Limb (tissue), 2 donors: Measurements from ENCODE around the gene RABAC1.

Experiments
- DNase-seq, 2 donors: peaks; one replicate each; pipeline ENCODE4 v3.0.0-alpha.2; 2016; ENCODE audit errors: extremely low spot score in 2 of 2

Gene RABAC1

GRCh38 chr19:41929536-41930071 is 29.5 kb downstream of the RABAC1 start:
- no peak for DNase-seq

DNA sequence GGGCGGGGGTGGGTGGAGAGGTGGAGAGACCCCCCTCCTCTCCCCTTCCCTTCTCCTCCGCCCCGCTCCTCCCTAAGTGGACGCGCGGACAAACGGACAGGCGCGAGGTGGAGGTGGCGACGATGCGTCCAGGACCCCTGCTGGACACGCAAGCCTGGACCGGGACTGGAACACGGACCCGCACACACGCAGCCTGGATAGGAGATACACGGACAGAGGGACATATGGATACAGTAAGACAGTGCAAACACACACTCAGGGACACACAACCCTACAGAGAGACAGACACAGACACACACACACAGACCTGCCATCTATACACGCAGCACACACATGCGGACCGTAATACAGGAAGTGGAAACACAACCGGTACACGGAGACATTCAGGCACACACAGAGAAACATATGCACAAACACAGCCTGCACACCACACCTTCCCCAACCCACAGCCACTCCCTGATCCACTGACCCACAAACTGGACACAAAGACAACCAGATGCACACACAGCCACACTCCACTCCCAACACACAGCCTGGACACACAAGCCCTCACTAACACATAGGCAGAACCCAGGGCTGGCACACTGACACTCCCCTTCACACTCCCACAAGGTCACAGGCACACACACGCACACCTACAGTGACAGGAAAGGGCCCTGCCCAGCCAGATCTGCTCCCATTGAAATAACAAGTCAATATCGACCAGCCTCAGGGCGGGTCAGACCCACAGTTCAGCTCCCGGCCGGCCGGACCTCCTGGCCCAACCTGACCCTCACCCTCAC is 30.2 kb downstream of the RABAC1 start:
- DNase-seq, result no peak

DNA sequence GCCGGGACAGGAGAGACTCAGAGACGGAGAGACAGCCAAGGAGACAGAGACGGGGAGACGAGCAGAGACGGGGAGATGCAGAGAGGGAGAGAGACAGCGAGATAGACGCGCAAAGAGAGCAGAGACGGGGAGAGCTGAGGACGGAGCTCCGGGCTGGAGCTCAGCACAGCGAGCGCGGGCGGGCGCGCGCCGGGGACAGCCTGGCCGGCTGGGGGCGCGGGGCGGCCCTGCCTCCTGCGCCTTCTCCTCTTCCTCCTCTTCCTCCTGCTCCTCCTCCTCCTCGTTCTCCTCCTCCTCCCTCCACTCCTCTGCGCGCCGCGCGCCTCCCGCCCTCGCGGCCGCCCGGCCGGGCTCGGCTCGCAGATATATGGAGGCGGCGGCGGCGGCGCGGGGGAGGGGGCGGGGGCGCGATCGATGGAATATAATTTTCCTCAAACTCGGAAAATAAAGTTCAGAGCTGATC is 30.9 kb downstream of the RABAC1 start, which contains the start of gene ERFL:
ERFL (minus strand) TSS at position 229 of the 463 bp plus-strand sequence. CDS start 15,530 bp downstream, outside the sequence.
- DNase-seq, result no peak

DNA sequence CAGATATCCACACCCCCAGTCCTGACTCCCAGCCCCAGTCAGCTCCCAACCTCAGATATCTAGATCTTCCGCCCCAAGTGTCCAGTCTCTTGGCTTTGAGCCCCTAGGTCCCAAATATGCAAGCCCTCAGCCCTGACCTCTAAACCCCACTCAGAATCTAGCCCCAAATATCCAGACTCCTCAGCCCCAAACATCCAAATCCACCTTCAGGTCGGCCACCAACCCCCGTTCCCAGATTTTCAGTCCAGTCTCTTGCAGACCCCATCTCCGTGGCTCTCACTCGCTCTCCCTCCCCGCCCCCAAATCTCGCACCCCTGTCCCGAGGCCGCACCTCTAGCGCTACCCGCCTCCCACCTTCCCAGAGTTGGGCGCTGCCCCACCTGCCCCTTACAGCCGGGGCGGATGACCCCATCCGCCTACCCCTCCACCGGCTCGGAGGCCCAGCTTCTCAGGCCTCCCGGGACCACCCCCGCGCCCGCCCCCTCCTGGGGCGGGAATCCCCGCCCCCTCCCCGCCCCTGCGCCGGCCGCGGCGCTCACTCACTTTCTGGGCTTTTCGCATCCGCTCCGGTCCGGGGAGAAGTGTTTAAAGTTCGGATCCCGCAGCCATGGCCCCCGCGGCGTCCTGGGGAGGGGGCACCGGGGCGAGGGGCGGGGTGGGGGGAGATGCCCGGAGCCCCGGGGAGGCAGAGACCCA is 31.5 kb downstream of the RABAC1 start:
- DNase-seq, result no peak

DNA sequence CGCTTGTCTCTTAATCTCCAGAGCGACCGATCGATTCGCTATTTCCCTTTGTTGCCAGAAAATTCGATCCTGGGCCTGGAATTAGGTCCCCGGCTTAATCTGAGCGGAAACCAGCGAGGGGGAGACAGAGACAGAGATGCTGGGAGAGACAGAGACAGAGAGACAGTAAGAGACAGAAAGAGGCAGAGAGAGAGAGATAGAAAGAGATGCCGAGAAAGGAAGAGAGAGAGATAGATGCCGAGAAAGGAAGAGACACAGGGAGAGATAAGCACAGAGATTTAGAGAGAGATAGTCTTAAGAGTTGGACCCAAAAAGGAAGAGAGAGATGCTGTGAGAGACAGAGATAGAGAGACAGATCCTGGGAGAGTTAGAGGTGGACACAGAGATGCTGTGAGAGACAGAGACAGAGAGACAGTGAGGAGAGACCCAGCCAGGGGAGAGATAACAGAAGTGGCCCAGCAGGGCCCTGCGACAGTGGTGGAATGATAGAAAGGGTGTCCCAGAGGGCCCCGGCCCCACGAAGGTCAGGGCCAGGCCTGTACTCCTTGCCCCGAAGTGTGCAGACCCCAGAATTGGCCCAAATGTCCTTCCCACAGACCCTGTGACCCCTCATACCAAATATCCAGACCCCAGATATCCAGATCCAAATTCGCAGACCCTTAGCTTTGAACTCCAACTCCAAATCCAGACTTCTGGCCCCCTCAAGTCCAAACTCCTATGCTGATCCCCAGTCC is 32.2 kb downstream of the RABAC1 start:
- no peak for DNase-seq

DNA sequence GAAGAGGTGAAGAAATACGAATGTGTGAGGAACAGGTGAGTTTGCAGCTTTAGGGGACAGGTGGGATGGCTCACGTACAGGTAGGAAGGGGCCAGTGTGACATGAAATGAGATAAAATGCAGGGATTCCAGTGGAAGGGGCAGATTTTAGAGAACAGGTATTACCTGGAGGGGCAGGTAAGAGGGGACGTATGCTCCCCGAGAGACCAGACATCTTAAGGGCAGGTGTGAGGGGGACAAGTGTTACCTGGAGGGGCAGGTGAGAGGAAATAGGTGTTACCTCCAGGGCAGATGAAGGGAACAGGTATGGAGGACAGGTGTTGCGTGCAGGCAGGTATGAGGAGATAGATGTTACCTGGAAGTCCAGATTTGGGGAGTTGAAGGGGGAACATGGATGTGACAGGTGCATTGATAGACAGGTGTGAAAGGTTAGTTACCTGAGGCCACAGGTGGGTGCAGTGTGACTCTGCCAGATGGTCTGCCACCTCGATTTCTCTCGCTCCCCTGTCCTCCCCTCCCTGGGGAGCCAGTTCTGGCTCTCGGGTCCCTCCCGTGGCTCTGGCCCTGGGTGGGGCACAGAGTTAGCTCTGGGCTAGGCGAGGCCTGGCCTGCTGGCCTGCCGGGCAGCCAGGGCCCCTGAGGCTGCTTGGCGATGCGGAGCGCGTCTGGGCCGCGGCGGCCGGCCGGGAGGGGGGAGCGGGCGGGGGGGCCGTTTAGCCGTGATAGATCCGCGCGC is 32.9 kb downstream of the RABAC1 start:
- DNase-seq, result no peak

- DNase-seq, result no peak
These were observed 33.7 kb downstream of the RABAC1 start for GRCh38 chr19:41925208-41926003.

DNA sequence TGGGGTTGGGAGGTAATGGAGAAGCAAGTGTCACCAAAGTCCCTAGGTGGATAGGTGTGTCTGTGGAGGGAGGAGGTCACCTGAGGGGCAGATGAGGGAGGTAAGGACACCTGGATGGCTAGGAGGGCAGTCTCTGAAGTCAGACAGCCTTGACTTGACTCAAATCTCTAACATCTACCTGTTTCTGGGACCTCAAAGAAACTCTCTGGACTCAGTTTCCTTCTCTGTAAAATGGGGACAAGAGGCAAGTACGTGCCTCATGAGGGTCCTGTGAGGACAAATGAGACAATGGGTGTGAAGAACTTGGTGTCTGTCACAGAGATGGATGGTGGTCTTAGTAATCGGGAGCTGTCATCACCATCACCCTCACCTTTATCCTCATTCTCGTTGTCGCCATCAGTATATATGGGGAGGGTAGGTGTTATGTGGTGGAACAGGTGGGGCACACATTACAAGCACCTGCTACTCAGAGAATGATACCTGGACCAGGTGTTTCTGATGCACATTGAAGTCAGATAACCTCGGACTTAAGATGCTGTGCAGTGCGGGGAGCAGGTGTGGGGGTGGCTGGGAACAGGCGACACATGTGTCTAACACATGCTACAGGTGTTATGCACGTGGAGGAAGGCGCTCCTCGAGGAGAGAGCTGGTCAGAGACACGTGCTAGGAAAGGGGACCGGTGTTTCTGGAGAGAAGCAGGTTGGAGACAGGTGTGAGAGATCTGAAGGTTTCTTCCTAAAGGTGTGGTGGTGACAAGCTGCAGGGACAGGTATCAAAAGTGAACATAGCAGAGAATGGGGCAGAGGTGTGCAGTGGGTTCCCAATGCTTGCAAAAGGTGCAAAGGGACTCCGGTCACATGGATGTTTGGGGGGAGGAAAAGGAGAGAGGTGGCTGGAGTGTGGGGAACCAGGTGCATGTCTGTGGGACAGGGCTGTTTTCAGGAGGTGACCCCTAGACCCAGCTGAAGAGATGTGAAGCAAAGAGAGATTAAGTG is 34.7 kb downstream of the RABAC1 start:
- DNase-seq, result no peak

- DNase-seq, result no peak
These were observed 35.9 kb downstream of the RABAC1 start for GRCh38 chr19:41923045-41923788.

DNA sequence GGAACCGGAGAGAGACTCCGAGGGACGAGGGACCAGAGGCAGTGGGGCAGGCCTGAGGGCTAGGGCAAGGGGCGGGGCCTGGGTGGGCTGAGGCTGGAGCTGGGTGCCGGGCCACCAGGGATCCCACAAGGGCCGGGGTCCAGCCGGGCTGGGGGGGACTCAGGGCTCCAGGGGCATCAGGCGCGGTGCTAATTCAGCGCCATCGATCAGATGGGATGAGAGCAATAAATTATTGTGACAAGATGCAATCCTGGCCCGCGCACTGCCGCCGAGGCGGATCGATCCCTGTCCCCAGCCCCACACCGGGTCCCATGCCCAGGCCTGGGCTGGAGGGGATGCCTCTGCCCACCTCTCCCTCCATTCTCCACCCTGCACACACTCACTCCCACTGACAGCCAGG is 36.5 kb downstream of the RABAC1 start:
- no peak for DNase-seq

GRCh38 chr19:41921577-41922576 is 37.2 kb downstream of the RABAC1 start:
- no peak for DNase-seq

GRCh38 chr19:41920882-41921576 is 38.1 kb downstream of the RABAC1 start:
- no peak for DNase-seq

GRCh38 chr19:41919948-41920712 is 39.0 kb downstream of the RABAC1 start:
- no peak for DNase-seq

DNA sequence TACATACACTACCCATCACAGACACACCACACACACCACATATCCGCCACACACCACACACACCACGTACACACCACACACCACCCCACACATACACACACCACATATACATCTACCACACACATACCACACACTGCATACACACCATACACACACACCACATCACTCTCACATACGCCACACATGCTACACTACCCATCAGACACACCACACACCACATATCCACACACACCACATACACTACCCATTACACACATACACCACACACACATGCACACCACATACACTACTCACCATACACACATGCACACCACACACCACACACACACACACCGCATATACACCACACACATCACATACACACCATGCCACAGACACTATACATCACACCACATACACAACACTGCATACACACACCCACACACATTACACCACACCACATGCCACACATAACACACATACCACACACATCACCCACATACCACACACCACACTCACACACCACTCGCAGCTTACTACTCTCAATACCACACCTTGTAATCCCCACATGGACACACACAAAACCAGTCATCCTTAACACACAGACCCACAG is 40.4 kb downstream of the RABAC1 start:
- DNase-seq, result no peak

- no peak for DNase-seq
These were observed 41.0 kb downstream of the RABAC1 start for GRCh38 chr19:41918095-41918494.
